ENCODE measurements around the gene OR4D2. TPM values are rescaled to one million over a fixed set of nuclear protein-coding genes. Genes with fewer than 3 reads are reported as not detected.

OR4D2 gene
- total RNA-seq, 1 donor from 2014 or later, result not detected

- no peaks in the 10 kb centered on the region for H3K9me3 ChIP-seq
- no peak overlapping the region for H3K4me3 ChIP-seq
- no peak for TF ChIP-seq POLR2AphosphoS5 (IDR thresholded peaks at IDR 0.05; ENCODE audit: insufficient read depth in 1 of 2, low read depth in 1 of 2)
- TF ChIP-seq, protein P1, sequence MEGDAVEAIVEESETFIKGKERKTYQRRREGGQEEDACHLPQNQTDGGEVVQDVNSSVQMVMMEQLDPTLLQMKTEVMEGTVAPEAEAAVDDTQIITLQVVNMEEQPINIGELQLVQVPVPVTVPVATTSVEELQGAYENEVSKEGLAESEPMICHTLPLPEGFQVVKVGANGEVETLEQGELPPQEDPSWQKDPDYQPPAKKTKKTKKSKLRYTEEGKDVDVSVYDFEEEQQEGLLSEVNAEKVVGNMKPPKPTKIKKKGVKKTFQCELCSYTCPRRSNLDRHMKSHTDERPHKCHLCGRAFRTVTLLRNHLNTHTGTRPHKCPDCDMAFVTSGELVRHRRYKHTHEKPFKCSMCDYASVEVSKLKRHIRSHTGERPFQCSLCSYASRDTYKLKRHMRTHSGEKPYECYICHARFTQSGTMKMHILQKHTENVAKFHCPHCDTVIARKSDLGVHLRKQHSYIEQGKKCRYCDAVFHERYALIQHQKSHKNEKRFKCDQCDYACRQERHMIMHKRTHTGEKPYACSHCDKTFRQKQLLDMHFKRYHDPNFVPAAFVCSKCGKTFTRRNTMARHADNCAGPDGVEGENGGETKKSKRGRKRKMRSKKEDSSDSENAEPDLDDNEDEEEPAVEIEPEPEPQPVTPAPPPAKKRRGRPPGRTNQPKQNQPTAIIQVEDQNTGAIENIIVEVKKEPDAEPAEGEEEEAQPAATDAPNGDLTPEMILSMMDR (IDR thresholded peaks at IDR 0.05), result peak in 1 of 3 experiments; percentile 14
- TF ChIP-seq POLR2A (IDR thresholded peaks at IDR 0.05), result no peak
- intact Hi-C loops (cut with DNase I), result no loop called here
- no peak overlapping the region for H3K27ac ChIP-seq
- no peak for DNase-seq (ENCODE audit: extremely low spot score in 2 of 2)
- H3K27me3 ChIP-seq, result no peaks in the 10 kb centered on the region
- no peaks in the 10 kb centered on the region for H3K4me1 ChIP-seq
- H3K36me3 ChIP-seq, result no peaks in the 10 kb centered on the region
Observed at GRCh38 chr17:58172369-58173071, 5.7 kb downstream of the OR4D2 start.

DNA sequence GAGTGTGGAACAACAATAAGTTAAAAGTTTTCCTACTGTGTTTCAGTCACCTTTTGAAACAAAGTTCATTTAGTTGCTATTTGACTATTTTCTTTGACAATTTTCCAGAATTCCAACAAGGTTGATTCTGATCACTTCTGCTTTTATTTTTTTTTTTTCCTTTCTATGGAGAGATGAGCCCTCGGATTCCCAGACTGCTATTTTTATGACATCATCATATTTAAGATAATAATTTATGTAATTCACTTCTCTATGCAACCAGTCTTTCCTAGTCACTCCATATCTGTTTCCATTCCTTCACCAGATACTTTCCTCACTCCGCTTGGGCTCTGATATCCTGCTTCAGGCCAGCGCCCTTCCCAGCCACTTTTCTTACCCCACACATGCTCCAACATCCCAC lies 8.1 kb downstream of the OR4D2 start:
- H3K4me1 ChIP-seq, result no peaks in the 10 kb centered on the region
- H3K4me3 ChIP-seq, result no peak overlapping the region
- H3K27me3 ChIP-seq, result no peaks in the 10 kb centered on the region
- no peaks in the 10 kb centered on the region for H3K9me3 ChIP-seq
- no peak for TF ChIP-seq POLR2A (IDR thresholded peaks at IDR 0.05)
- no peak for TF ChIP-seq POLR2AphosphoS5 (IDR thresholded peaks at IDR 0.05; ENCODE audit: insufficient read depth in 1 of 2, low read depth in 1 of 2)
- intact Hi-C loops (cut with DNase I), result no loop called here
- H3K36me3 ChIP-seq, result no peaks in the 10 kb centered on the region
- no peak for DNase-seq (ENCODE audit: extremely low spot score in 2 of 2)
- no peak overlapping the region for H3K27ac ChIP-seq

GRCh38 chr17:58176200-58176599 lies 9.4 kb downstream of the OR4D2 start:
- intact Hi-C loops (cut with DNase I), result no loop called here
- H3K27ac ChIP-seq, result no peak overlapping the region
- no peaks in the 10 kb centered on the region for H3K27me3 ChIP-seq
- no peaks in the 10 kb centered on the region for H3K9me3 ChIP-seq
- H3K4me1 ChIP-seq, result no peaks in the 10 kb centered on the region
- no peaks in the 10 kb centered on the region for H3K36me3 ChIP-seq
- no peak for DNase-seq (ENCODE audit: extremely low spot score in 2 of 2)
- TF ChIP-seq, protein P1 (IDR thresholded peaks at IDR 0.05), result no peak
- TF ChIP-seq POLR2A (IDR thresholded peaks at IDR 0.05) (no peak), POLR2AphosphoS5 (IDR thresholded peaks at IDR 0.05; ENCODE audit: insufficient read depth in 1 of 2, low read depth in 1 of 2) (no peak)
- no peak overlapping the region for H3K4me3 ChIP-seq

DNA sequence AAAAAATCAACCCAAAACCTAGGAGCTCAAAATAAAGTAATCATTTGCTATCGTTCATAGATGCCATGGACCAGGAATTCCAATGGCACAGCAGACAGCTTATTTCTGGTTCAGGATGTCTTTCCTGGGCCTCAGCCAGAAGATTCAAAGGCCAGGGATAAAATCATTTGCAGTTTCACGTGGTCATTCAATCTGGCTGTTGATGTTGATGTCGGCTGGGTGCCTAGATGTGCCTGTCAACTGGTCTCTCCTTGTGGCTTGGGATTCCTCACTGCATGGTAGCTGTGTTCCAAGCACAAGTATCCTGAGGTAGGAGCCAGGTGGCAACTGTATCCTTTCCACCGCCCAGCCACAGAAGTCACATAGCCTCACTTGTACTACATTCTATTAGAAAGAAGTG lies 15.0 kb downstream of the OR4D2 start:
- Histone ChIP-seq H3K9me3 (no peaks in the 10 kb centered on the region), H3K36me3 (no peaks in the 10 kb centered on the region), H3K27me3 (no peaks in the 10 kb centered on the region), H3K4me1 (no peaks in the 10 kb centered on the region), H3K27ac (no peak overlapping the region), H3K4me3 (no peak overlapping the region)
- intact Hi-C loops (cut with DNase I), result no loop called here
- no peak for DNase-seq (ENCODE audit: extremely low spot score in 2 of 2)
- TF ChIP-seq POLR2AphosphoS5 (IDR thresholded peaks at IDR 0.05; ENCODE audit: insufficient read depth in 1 of 2, low read depth in 1 of 2), result no peak
- TF ChIP-seq POLR2A (IDR thresholded peaks at IDR 0.05), result no peak
- TF ChIP-seq, protein P1 (IDR thresholded peaks at IDR 0.05), result no peak

GRCh38 chr17:58183514-58183913 lies 16.7 kb downstream of the OR4D2 start:
- TF ChIP-seq, protein P1 (IDR thresholded peaks at IDR 0.05), result no peak
- TF ChIP-seq POLR2AphosphoS5 (IDR thresholded peaks at IDR 0.05; ENCODE audit: insufficient read depth in 1 of 2, low read depth in 1 of 2) (no peak), POLR2A (IDR thresholded peaks at IDR 0.05) (no peak)
- intact Hi-C loops (cut with DNase I), result no loop called here
- no peak overlapping the region for H3K27ac ChIP-seq
- H3K4me3 ChIP-seq, result no peak overlapping the region
- H3K36me3 ChIP-seq, result no peaks in the 10 kb centered on the region
- H3K27me3 ChIP-seq, result no peaks in the 10 kb centered on the region
- DNase-seq (ENCODE audit: extremely low spot score in 2 of 2), result no peak
- no peaks in the 10 kb centered on the region for H3K4me1 ChIP-seq
- H3K9me3 ChIP-seq, result no peaks in the 10 kb centered on the region

Measured in vagina (tissue), 2 donors.